ENCODE results near the gene OST4.
A peak's percentile ranks its signal among the peaks of the same experiment; 100 is the strongest.

OST4 gene

GRCh38 chr2:27072920-27073319, 1.5 kb upstream of the OST4 start:
- H3K36me3 ChIP-seq (replicated peaks) = peaks cover 19% of the 10 kb centered on the region
- no peaks in the 10 kb centered on the region for H3K27me3 ChIP-seq (replicated peaks)
- no peak overlapping the region for H3K4me3 ChIP-seq (ENCODE audit: low read depth, low read length)
- TF ChIP-seq, protein P1, sequence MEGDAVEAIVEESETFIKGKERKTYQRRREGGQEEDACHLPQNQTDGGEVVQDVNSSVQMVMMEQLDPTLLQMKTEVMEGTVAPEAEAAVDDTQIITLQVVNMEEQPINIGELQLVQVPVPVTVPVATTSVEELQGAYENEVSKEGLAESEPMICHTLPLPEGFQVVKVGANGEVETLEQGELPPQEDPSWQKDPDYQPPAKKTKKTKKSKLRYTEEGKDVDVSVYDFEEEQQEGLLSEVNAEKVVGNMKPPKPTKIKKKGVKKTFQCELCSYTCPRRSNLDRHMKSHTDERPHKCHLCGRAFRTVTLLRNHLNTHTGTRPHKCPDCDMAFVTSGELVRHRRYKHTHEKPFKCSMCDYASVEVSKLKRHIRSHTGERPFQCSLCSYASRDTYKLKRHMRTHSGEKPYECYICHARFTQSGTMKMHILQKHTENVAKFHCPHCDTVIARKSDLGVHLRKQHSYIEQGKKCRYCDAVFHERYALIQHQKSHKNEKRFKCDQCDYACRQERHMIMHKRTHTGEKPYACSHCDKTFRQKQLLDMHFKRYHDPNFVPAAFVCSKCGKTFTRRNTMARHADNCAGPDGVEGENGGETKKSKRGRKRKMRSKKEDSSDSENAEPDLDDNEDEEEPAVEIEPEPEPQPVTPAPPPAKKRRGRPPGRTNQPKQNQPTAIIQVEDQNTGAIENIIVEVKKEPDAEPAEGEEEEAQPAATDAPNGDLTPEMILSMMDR (IDR thresholded peaks at IDR 0.05; ENCODE audit: low read depth, low read length, missing control alignments) = no peak
- DNase-seq = no peak
- in situ Hi-C loops (cut with HindIII; ENCODE audit: low pct_ligation_motif_present, low sequenced_read_pairs) = no loop called here
- peak overlapping the region; percentile 81 for H3K27ac ChIP-seq

DNA sequence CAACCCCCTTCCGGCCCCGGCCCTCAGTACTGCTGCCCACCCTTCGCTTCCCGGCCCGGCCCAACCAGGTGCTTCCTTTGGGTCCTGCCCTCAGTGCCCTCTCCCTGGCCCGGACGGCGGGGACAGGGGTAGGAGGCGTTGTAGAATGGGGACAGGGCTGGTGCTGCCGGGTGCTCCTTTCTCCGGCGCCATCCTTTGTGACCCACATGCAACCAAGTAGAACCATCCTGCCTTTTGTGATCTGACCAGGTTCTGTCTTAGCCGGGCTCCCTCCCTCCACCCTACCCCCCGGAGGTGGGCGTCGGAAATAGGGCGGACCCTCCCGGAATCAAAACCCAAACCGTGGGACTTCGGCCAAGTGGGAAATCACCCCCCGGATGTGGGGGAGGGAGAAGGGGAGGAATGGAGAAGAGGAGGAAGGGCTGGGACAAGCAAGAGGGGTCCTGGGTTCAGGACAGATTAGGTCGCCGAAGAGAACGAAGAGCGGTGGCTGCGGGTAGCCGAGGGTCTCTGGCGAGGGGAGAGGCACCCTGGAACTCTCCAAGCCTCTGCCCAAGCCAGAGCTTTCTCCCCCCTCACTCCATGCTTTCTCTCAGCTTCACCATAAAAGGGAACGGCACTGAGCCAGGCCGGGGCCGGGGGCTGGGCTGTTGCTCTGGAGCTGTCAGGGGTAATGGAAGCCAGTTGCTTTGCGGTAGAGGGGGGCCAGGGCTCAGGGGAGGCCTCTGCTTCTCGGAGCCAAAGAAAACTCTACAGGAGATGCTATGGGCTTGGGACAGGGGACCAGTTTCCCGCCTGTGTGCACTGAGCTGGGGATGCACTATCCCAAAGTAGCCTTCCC, 756 bp upstream of the OST4 start:
- Histone ChIP-seq H3K27ac (peak overlapping the region; percentile 81), H3K4me3 (ENCODE audit: low read depth, low read length) (peak overlapping the region; percentile 61), H3K36me3 (replicated peaks) (peaks cover 26% of the 10 kb centered on the region), H3K27me3 (replicated peaks) (no peaks in the 10 kb centered on the region)
- in situ Hi-C loops (cut with HindIII; ENCODE audit: low pct_ligation_motif_present, low sequenced_read_pairs) = no loop called here
- TF ChIP-seq, protein P1 (IDR thresholded peaks at IDR 0.05; ENCODE audit: low read depth, low read length, missing control alignments) = no peak
- no peak for DNase-seq

GRCh38 chr2:27070653-27071276, 689 bp downstream of the OST4 start:
- Histone ChIP-seq H3K27me3 (replicated peaks) (no peaks in the 10 kb centered on the region), H3K36me3 (replicated peaks) (peaks cover 34% of the 10 kb centered on the region), H3K4me3 (ENCODE audit: low read depth, low read length) (peak overlapping the region; percentile 99), H3K27ac (peak overlapping the region; percentile 81)
- in situ Hi-C loops (cut with HindIII; ENCODE audit: low pct_ligation_motif_present, low sequenced_read_pairs) = no loop called here
- no peak for DNase-seq
- TF ChIP-seq, protein P1 (IDR thresholded peaks at IDR 0.05; ENCODE audit: low read depth, low read length, missing control alignments) = no peak

GRCh38 chr2:27069961-27070618, 1.4 kb downstream of the OST4 start:
- Histone ChIP-seq H3K4me3 (ENCODE audit: low read depth, low read length) (peak overlapping the region; percentile 99), H3K27me3 (replicated peaks) (no peaks in the 10 kb centered on the region), H3K36me3 (replicated peaks) (peaks cover 40% of the 10 kb centered on the region), H3K27ac (no peak overlapping the region)
- DNase-seq = no peak
- in situ Hi-C loops (cut with HindIII; ENCODE audit: low pct_ligation_motif_present, low sequenced_read_pairs) = no loop called here
- TF ChIP-seq, protein P1 (IDR thresholded peaks at IDR 0.05; ENCODE audit: low read depth, low read length, missing control alignments) = no peak

GRCh38 chr2:27069436-27069835, 2.0 kb downstream of the OST4 start:
- DNase-seq = no peak
- Histone ChIP-seq H3K4me3 (ENCODE audit: low read depth, low read length) (peak overlapping the region; percentile 99), H3K27me3 (replicated peaks) (no peaks in the 10 kb centered on the region), H3K27ac (no peak overlapping the region), H3K36me3 (replicated peaks) (peaks cover 44% of the 10 kb centered on the region)
- in situ Hi-C loops (cut with HindIII; ENCODE audit: low pct_ligation_motif_present, low sequenced_read_pairs) = no loop called here
- TF ChIP-seq, protein P1 (IDR thresholded peaks at IDR 0.05; ENCODE audit: low read depth, low read length, missing control alignments) = no peak

Measured in brain microvascular endothelial cell (primary cell).